Activated B cell treated with CpG ODN at 0.5 μM for 24 hours (primary cell): Measurements from ENCODE around the gene NUP153. TPM values are rescaled to one million over a fixed set of nuclear protein-coding genes. Genes with fewer than 3 reads are reported as not detected.
A peak's percentile ranks its signal among the peaks of the same experiment; 100 is the strongest.

Experiments
- ATAC-seq: fragments of 200-7000 bp; cut with Tn5 transposase; one replicate; pipeline ENCODE4 v1.10.0; 2021; ENCODE audit warnings: low read depth, mild to moderate bottlenecking, moderate library complexity
- CTCF ChIA-PET: fragments of 350-600 bp; sonication (Branson Sonifier 250); formaldehyde crosslinking; loops from one replicate; lab custom pipeline; 2021; ENCODE audit warnings: antibody characterized with exemption; lab: Charles Lee
- POLR2A ChIA-PET: fragments of 350-600 bp; sonication (Branson Sonifier 250); formaldehyde crosslinking; loops from one replicate; lab custom pipeline; 2021; ENCODE audit warnings: antibody characterized with exemption; lab: Charles Lee
- DNase-seq: peaks from one replicate; pipeline ENCODE4 v3.0.0; 2022
- H3K27ac Mint-ChIP-seq: one replicate; pipeline ENCODE4 v1.8.0; 2020; ENCODE audit warnings: mixed read lengths
- H3K27me3 Mint-ChIP-seq: one replicate; pipeline ENCODE4 v1.8.0; 2021; ENCODE audit warnings: mixed read lengths
- H3K36me3 Mint-ChIP-seq: one replicate; pipeline ENCODE4 v1.8.0; 2021; ENCODE audit warnings: low read depth, mixed read lengths
- H3K4me1 Mint-ChIP-seq: one replicate; pipeline ENCODE4 v1.8.0; 2021; ENCODE audit warnings: mixed read lengths
- H3K4me3 Mint-ChIP-seq: one replicate; pipeline ENCODE4 v1.8.0; 2020; ENCODE audit warnings: mild to moderate bottlenecking, mixed read lengths
- H3K9me3 Mint-ChIP-seq: one replicate; pipeline ENCODE4 v1.8.0; 2020; ENCODE audit warnings: mixed read lengths
- CTCF ChIP-seq: fragments of 200-600 bp; IDR thresholded peaks from one replicate; pipeline ENCODE4 v1.8.0; 2022; ENCODE audit warnings: antibody characterized with exemption, mild to moderate bottlenecking
- intact Hi-C: fragments of 100-400 bp; cut with micrococcal nuclease; formaldehyde crosslinking; loops from one replicate; pipeline ENCODE4 v1.15.1; 2024
- total RNA-seq: library from RNA; stranded (reverse); gene quantifications from 2 replicates; pipeline ENCODE4 v1.2.3, GENCODE V29; 2022

The NUP153 gene
- total RNA-seq, 1 donor from 2014 or later, result 63.8 TPM

GRCh38 chr6:17612048-17612447 lies 94.7 kb downstream of the NUP153 start:
- DNase-seq, result no peak
- CTCF ChIA-PET, result no interaction called here
- Mint-ChIP-seq H3K36me3 (peaks cover 34% of the 10 kb centered on the region), H3K4me1 (no peaks in the 10 kb centered on the region), H3K27me3 (no peaks in the 10 kb centered on the region), H3K9me3 (no peaks in the 10 kb centered on the region), H3K4me3 (no peak overlapping the region), H3K27ac (no peak overlapping the region)
- POLR2A ChIA-PET, result no interaction called here
- ATAC-seq, result no peak
- intact Hi-C loops, result no loop called here
- no peak for TF ChIP-seq CTCF

GRCh38 chr6:17610835-17611234 lies 95.9 kb downstream of the NUP153 start:
- ATAC-seq (no peak), DNase-seq (no peak)
- no peaks in the 10 kb centered on the region for H3K4me1 Mint-ChIP-seq
- H3K36me3 Mint-ChIP-seq, result peaks cover 27% of the 10 kb centered on the region
- H3K9me3 Mint-ChIP-seq, result no peaks in the 10 kb centered on the region
- no peak for TF ChIP-seq CTCF
- no peak overlapping the region for H3K27ac Mint-ChIP-seq
- intact Hi-C loops, result no loop called here
- H3K27me3 Mint-ChIP-seq, result no peaks in the 10 kb centered on the region
- CTCF ChIA-PET, result no interaction called here
- POLR2A ChIA-PET, result no interaction called here
- no peak overlapping the region for H3K4me3 Mint-ChIP-seq

GRCh38 chr6:17606606-17607005 lies 100.1 kb downstream of the NUP153 start:
- no peak for ATAC-seq
- CTCF ChIA-PET, result no interaction called here
- no peak for TF ChIP-seq CTCF
- no peaks in the 10 kb centered on the region for H3K27me3 Mint-ChIP-seq
- POLR2A ChIA-PET, result no interaction called here
- H3K36me3 Mint-ChIP-seq, result peaks cover 22% of the 10 kb centered on the region
- no peaks in the 10 kb centered on the region for H3K9me3 Mint-ChIP-seq
- H3K4me1 Mint-ChIP-seq, result no peaks in the 10 kb centered on the region
- intact Hi-C loops, result no loop called here
- no peak for DNase-seq
- H3K27ac Mint-ChIP-seq, result no peak overlapping the region
- no peak overlapping the region for H3K4me3 Mint-ChIP-seq

- CTCF ChIA-PET, result interaction anchor here (0.9 kb wide), 1 partner anchor 200 kb away, joined by 3 read pairs; no protein-coding TSS in a partner anchor
These were observed 103.8 kb downstream of the NUP153 start for GRCh38 chr6:17602888-17603287.

GRCh38 chr6:17601386-17601703 lies 105.4 kb downstream of the NUP153 start:
- Mint-ChIP-seq H3K4me3 (peak overlapping the region; percentile 76), H3K27me3 (no peaks in the 10 kb centered on the region), H3K27ac (peak overlapping the region; percentile 41), H3K4me1 (peaks cover 11% of the 10 kb centered on the region), H3K36me3 (peaks cover 16% of the 10 kb centered on the region), H3K9me3 (no peaks in the 10 kb centered on the region)
- ChIA-PET CTCF (interaction anchor here (0.9 kb wide), 1 partner anchor 20 kb away, joined by 4 read pairs; no protein-coding TSS in a partner anchor), POLR2A (interaction anchor here (1.0 to 2.5 kb wide), 2 partner anchors 102 to 105 kb away, joined by 3 to 30 read pairs; partner anchors contain the start of gene NUP153)
- intact Hi-C loops, result loop anchor here (2.0 to 5.0 kb wide), 4 partner anchors 201 to 786 kb away; partner anchors contain the start of genes DEK and RNF144B
- DNase-seq (no peak), ATAC-seq (no peak)
- no peak for TF ChIP-seq CTCF

More at GRCh38 chr6:17602888-17603287, 103.8 kb downstream of the NUP153 start:
- no peak for DNase-seq
- Mint-ChIP-seq H3K36me3 (peaks cover 19% of the 10 kb centered on the region), H3K9me3 (no peaks in the 10 kb centered on the region), H3K27ac (no peak overlapping the region), H3K4me3 (no peak overlapping the region), H3K27me3 (no peaks in the 10 kb centered on the region), H3K4me1 (peaks cover 11% of the 10 kb centered on the region)
- POLR2A ChIA-PET, result no interaction called here
- intact Hi-C loops, result loop anchor here (5.0 kb wide), 3 partner anchors 199 to 784 kb away; partner anchors contain the start of genes DEK and RNF144B
- ATAC-seq, result no peak
- TF ChIP-seq CTCF, result no peak
